Prostate gland (tissue), 2 donors: ENCODE results near the gene FAAH.

Experiments used
- POLR2A ChIP-seq: fragments of 450-650 bp; IDR thresholded peaks from one replicate; pipeline ENCODE4 v1.6.1; 2016; ENCODE audit warnings: antibody characterized with exemption, mild to moderate bottlenecking
- POLR2AphosphoS5 ChIP-seq: sonication (generic); formaldehyde crosslinking; IDR thresholded peaks from one replicate; pipeline ENCODE4 v1.6.1; 2017; ENCODE audit warnings: antibody characterized with exemption
- TF ChIP-seq, protein P1 (sequence below), 4 experiments: fragments of 200-600 bp in 2 of 4; fragments of 450-650 bp in 2 of 4; sonication (generic) in 2 of 4; IDR thresholded peaks; 1 replicate in 3 of 4; 2 replicates in 1 of 4; pipeline ENCODE4 v1.5.1; 2016 to 2019; ENCODE audit warnings: antibody characterized with exemption in 4 of 4, mild to moderate bottlenecking in 2 of 4, moderate library complexity in 2 of 4

DNA sequence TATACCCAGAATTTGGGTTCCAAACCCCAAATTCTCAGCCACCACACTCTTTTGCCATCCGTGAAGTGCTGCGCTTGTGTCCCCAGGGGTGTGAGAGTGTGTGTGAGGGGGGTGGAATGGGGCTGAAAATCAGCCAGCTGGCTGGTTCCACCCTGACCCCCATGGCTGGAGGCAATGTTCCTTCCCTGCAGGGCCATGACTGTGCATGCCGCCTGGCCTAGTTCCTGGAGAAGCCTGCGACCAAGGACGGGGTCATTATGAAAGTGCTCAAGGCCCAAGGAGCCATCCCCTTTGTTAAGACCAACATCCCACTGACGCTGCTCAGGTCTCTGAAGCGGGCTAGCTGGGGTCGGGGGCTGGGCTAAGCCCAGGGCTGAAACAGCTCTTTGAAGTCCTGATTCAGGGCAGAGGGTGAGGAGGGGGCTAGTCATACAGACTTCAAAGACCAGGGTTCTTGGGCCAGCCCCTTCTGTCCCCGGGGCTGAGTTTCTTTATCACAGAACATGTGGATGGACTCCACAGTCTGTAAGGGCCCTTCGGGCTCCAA lies 38.7 kb downstream of the FAAH start:
- no peak for TF ChIP-seq POLR2AphosphoS5
- TF ChIP-seq, protein P1, sequence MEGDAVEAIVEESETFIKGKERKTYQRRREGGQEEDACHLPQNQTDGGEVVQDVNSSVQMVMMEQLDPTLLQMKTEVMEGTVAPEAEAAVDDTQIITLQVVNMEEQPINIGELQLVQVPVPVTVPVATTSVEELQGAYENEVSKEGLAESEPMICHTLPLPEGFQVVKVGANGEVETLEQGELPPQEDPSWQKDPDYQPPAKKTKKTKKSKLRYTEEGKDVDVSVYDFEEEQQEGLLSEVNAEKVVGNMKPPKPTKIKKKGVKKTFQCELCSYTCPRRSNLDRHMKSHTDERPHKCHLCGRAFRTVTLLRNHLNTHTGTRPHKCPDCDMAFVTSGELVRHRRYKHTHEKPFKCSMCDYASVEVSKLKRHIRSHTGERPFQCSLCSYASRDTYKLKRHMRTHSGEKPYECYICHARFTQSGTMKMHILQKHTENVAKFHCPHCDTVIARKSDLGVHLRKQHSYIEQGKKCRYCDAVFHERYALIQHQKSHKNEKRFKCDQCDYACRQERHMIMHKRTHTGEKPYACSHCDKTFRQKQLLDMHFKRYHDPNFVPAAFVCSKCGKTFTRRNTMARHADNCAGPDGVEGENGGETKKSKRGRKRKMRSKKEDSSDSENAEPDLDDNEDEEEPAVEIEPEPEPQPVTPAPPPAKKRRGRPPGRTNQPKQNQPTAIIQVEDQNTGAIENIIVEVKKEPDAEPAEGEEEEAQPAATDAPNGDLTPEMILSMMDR (IDR thresholded peaks at IDR 0.05) = no peak
- no peak for TF ChIP-seq POLR2A
